SK-N-SH treated with all-trans-retinoic acid at 6 μM for 48 hours (cell line): ENCODE measurements around the gene SASH1.

Source experiments
- ATAC-seq: fragments of 200-7000 bp; cut with Tn5 transposase; 3 replicates; pipeline ENCODE4 v1.9.1; 2020; ENCODE audit warnings: mild to moderate bottlenecking, moderate library complexity
- ARNTL ChIP-seq: fragments of 450-650 bp; formaldehyde crosslinking; IDR thresholded peaks from 2 replicates; pipeline ENCODE4 v1.5.0; 2020; ENCODE audit warnings: low read depth, mild to moderate bottlenecking, moderate library complexity, borderline replicate concordance
- BACH2 ChIP-seq: fragments of 250-450 bp; sonication (Bioruptor Pico); IDR thresholded peaks from 2 replicates; pipeline ENCODE4 v1.9.0; 2021; ENCODE audit warnings: mild to moderate bottlenecking, borderline replicate concordance
- ESRRG ChIP-seq: fragments of 250-450 bp; sonication (Bioruptor Pico); IDR thresholded peaks from 2 replicates; pipeline ENCODE4 v1.6.1; 2021; ENCODE audit warnings: mild to moderate bottlenecking
- GLIS3 ChIP-seq: fragments of 250-450 bp; sonication (Bioruptor Pico); IDR thresholded peaks from 2 replicates; pipeline ENCODE4 v1.5.0; 2020; ENCODE audit warnings: mild to moderate bottlenecking, moderate library complexity
- ISL1 ChIP-seq: fragments of 250-450 bp; sonication (Bioruptor Pico); IDR thresholded peaks from 2 replicates; pipeline ENCODE4 v2.1.2; 2022; ENCODE audit warnings: mild to moderate bottlenecking, moderate library complexity
- OSR1 ChIP-seq: fragments of 250-450 bp; sonication (Bioruptor Pico); IDR thresholded peaks from 2 replicates; pipeline ENCODE4 v1.8.0; 2022; ENCODE audit warnings: moderate library complexity, mild to moderate bottlenecking, inconsistent platforms
- PATZ1 ChIP-seq: fragments of 250-450 bp; sonication (Bioruptor Pico); IDR thresholded peaks from 2 replicates; pipeline ENCODE4 v1.8.0; 2020; ENCODE audit warnings: mild to moderate bottlenecking, moderate library complexity, borderline replicate concordance
- PPARA ChIP-seq: fragments of 250-450 bp; sonication (Bioruptor Pico); IDR thresholded peaks from 2 replicates; pipeline ENCODE4 v1.5.0; 2020; ENCODE audit warnings: mild to moderate bottlenecking, borderline replicate concordance
- RARB ChIP-seq: fragments of 250-450 bp; sonication (Bioruptor Pico); IDR thresholded peaks from 2 replicates; pipeline ENCODE4 v1.8.0; 2021; ENCODE audit warnings: mild to moderate bottlenecking, moderate library complexity
- SNAI2 ChIP-seq: fragments of 250-450 bp; sonication (Bioruptor Pico); IDR thresholded peaks from 2 replicates; pipeline ENCODE4 v1.5.0; 2020; ENCODE audit warnings: mild to moderate bottlenecking, moderate library complexity
- TOX ChIP-seq: fragments of 250-450 bp; sonication (Bioruptor Pico); IDR thresholded peaks from 2 replicates; pipeline ENCODE4 v1.8.0; 2021; ENCODE audit warnings: mild to moderate bottlenecking, moderate library complexity, borderline replicate concordance
- ZC3H10 ChIP-seq: fragments of 250-450 bp; sonication (Bioruptor Pico); IDR thresholded peaks from 2 replicates; pipeline ENCODE4 v1.5.1; 2021; ENCODE audit warnings: mild to moderate bottlenecking, moderate library complexity
- ZFP30 ChIP-seq: fragments of 450-650 bp; formaldehyde crosslinking; IDR thresholded peaks from 2 replicates; pipeline ENCODE4 v1.5.0; 2022; ENCODE audit warnings: mild to moderate bottlenecking, moderate library complexity
- ZNF565 ChIP-seq: fragments of 450-650 bp; formaldehyde crosslinking; conservative IDR thresholded peaks from 2 replicates; pipeline ENCODE4 v1.5.0; 2020; ENCODE audit warnings: low read depth, mild to moderate bottlenecking, moderate library complexity
- ZNF8 ChIP-seq: fragments of 450-650 bp; formaldehyde crosslinking; IDR thresholded peaks from 2 replicates; pipeline ENCODE4 v1.5.0; 2020; ENCODE audit warnings: mild to moderate bottlenecking, moderate library complexity
- TF ChIP-seq, protein P1 (sequence below): fragments of 250-450 bp; sonication (Bioruptor Pico); IDR thresholded peaks from 2 replicates; pipeline ENCODE4 v1.5.0; 2020; ENCODE audit warnings: mild to moderate bottlenecking, moderate library complexity
- TF ChIP-seq, protein P2 (sequence below): fragments of 250-450 bp; sonication (Bioruptor Pico); IDR thresholded peaks from 2 replicates; pipeline ENCODE4 v1.5.1; 2020; ENCODE audit warnings: low read depth, mild to moderate bottlenecking, moderate library complexity
- TF ChIP-seq, protein P3 (sequence below): fragments of 250-450 bp; sonication (Bioruptor Pico); IDR thresholded peaks from 2 replicates; pipeline ENCODE4 v1.8.0; 2021; ENCODE audit warnings: low read depth, mild to moderate bottlenecking, moderate library complexity, borderline replicate concordance

SASH1 gene

GRCh38 chr6:148503703-148504102, 161.1 kb downstream of the SASH1 start:
- TF ChIP-seq ZFP30 (CRISPR knock-in tag) (no peak), ZNF8 (CRISPR knock-in tag) (no peak), PPARA (CRISPR knock-in tag) (no peak)
- TF ChIP-seq, protein P1, sequence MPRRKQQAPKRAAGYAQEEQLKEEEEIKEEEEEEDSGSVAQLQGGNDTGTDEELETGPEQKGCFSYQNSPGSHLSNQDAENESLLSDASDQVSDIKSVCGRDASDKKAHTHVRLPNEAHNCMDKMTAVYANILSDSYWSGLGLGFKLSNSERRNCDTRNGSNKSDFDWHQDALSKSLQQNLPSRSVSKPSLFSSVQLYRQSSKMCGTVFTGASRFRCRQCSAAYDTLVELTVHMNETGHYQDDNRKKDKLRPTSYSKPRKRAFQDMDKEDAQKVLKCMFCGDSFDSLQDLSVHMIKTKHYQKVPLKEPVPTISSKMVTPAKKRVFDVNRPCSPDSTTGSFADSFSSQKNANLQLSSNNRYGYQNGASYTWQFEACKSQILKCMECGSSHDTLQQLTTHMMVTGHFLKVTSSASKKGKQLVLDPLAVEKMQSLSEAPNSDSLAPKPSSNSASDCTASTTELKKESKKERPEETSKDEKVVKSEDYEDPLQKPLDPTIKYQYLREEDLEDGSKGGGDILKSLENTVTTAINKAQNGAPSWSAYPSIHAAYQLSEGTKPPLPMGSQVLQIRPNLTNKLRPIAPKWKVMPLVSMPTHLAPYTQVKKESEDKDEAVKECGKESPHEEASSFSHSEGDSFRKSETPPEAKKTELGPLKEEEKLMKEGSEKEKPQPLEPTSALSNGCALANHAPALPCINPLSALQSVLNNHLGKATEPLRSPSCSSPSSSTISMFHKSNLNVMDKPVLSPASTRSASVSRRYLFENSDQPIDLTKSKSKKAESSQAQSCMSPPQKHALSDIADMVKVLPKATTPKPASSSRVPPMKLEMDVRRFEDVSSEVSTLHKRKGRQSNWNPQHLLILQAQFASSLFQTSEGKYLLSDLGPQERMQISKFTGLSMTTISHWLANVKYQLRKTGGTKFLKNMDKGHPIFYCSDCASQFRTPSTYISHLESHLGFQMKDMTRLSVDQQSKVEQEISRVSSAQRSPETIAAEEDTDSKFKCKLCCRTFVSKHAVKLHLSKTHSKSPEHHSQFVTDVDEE, result no peak
- TF ChIP-seq, protein P2, sequence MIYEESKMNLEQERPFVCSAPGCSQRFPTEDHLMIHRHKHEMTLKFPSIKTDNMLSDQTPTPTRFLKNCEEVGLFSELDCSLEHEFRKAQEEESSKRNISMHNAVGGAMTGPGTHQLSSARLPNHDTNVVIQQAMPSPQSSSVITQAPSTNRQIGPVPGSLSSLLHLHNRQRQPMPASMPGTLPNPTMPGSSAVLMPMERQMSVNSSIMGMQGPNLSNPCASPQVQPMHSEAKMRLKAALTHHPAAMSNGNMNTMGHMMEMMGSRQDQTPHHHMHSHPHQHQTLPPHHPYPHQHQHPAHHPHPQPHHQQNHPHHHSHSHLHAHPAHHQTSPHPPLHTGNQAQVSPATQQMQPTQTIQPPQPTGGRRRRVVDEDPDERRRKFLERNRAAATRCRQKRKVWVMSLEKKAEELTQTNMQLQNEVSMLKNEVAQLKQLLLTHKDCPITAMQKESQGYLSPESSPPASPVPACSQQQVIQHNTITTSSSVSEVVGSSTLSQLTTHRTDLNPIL (CRISPR knock-in tag), result no peak
- ATAC-seq, result no peak

DNA sequence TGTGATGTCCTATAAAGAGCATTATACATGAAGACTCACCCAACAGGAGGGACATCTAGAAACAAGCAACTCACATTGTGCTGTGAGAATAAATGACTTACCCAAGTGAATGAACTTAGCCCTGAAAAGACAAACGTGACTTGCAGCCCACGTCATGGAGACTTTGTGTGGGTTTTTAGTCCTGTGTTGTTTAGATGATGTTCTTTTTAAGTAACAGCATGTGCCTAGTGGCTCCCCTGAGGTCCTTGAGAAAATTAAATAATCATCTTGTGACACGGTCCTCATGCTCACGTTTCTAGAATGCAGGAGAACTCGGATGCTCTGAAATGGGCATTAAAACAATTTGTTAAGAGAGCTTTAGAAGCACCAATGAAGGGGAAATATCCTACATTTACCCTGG, 165.1 kb downstream of the SASH1 start:
- TF ChIP-seq PATZ1 (CRISPR knock-in tag) (no peak), ARNTL (CRISPR knock-in tag) (no peak), GLIS3 (CRISPR knock-in tag) (no peak), ZC3H10 (CRISPR knock-in tag) (no peak), ISL1 (CRISPR knock-in tag) (no peak), BACH2 (no peak), TOX (CRISPR knock-in tag) (no peak)
- no peak for ATAC-seq

GRCh38 chr6:148508401-148509041, 165.9 kb downstream of the SASH1 start:
- peak; percentile 72 for ATAC-seq
- TF ChIP-seq PPARA (CRISPR knock-in tag), result no peak
- no peak for TF ChIP-seq ZNF565 (CRISPR knock-in tag)
- no peak for TF ChIP-seq ISL1 (CRISPR knock-in tag)
- TF ChIP-seq ZNF8 (CRISPR knock-in tag), result no peak
- no peak for TF ChIP-seq OSR1 (CRISPR knock-in tag)
- no peak for TF ChIP-seq SNAI2 (CRISPR knock-in tag)
- TF ChIP-seq RARB, result no peak
- TF ChIP-seq, protein P3, sequence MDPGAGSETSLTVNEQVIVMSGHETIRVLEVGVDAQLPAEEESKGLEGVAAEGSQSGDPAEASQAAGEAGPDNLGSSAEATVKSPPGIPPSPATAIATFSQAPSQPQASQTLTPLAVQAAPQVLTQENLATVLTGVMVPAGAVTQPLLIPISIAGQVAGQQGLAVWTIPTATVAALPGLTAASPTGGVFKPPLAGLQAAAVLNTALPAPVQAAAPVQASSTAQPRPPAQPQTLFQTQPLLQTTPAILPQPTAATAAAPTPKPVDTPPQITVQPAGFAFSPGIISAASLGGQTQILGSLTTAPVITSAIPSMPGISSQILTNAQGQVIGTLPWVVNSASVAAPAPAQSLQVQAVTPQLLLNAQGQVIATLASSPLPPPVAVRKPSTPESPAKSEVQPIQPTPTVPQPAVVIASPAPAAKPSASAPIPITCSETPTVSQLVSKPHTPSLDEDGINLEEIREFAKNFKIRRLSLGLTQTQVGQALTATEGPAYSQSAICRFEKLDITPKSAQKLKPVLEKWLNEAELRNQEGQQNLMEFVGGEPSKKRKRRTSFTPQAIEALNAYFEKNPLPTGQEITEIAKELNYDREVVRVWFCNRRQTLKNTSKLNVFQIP (CRISPR knock-in tag), result no peak

DNA sequence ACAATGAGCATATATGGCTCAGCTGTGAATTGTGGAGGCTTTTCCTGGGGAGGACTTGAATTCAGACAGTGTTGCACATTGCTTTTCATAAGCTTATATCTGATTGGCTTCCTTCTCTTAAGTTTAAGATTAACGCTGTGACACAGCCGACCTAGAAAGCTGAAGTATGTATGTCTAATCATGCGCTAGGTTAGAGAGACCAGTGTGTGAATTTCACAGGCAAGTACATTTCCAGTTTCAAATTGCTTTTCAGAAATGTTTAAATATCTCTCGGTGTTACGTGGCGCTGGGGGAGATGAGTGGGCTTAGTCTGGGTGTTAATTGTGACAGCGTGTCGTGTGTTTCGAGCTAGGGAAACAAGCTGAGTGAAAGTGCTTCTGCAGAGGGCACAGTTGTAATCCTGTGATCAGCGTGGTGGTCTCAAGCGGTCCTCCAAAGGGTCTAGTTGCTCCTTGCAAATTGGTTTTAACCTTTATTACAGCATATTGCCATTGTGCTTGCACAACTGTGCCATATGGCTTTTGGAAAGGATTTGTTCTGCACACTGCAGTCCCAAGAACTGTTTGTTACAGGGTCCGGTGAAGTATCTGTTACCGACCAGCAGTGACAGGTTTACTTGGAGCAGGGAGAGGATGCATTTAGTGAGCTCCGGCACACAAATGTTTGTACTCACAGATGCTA, 166.6 kb downstream of the SASH1 start:
- TF ChIP-seq GLIS3 (CRISPR knock-in tag), result no peak
- TF ChIP-seq ESRRG (CRISPR knock-in tag), result no peak
- TF ChIP-seq, protein P3 (CRISPR knock-in tag), result no peak
- TF ChIP-seq, protein P1, result no peak
- TF ChIP-seq, protein P2 (CRISPR knock-in tag), result no peak
- ATAC-seq, result peak; percentile 52
